SHP77 treated with DMSO at 0.1 percent for 48 hours (cell line): ENCODE results near the gene TNS1.

Experiments used
- DNase-seq: peaks from one replicate; lab custom pipeline; 2025; lab: John Stamatoyannopoulos, UW

The TNS1 gene

DNA sequence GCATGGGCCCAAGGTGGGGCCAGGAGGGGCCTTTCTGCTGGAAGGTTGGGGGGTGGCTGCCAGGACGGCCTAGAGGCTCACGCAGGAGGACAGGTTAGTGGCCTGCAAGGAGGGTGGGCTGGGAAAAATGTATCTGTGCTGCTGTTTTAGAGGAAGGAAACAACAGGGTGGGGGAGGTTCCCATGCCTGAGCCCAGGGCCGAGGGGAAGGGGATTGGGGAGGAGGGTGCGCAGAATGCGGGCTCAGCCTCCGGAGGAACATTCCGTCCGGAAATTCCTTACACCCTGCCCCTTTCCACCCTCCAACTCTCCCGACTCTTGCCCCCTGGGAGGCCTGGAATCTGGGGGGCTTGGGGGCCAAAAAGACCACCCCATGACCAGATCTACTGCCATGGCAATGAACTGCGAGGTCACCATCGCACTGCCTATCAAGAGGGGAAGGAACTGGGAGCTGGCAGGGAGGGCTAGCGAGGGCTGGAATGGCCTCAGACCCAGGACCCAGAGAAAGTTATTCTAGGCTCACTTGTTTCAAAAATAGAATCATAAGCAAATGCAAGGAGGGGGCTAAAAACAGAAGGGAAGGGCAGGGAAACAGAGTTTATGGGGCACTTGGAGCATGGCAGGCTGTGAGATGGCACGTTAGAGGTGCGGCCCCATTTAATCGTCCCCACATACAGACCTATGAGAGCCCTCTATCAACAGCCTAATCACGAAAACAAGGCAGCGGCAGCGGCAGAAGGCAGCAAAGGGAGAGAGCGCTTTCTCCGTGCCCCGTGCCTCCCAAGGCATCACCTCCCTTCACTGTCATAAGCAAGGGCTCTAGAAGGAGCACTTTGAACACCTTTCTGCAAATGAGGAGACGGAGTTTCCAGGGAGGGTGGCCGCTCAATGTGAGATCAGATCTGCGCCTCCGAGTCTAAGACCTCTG, 90.4 kb downstream of the TNS1 start:
- DNase-seq = no peak

DNA sequence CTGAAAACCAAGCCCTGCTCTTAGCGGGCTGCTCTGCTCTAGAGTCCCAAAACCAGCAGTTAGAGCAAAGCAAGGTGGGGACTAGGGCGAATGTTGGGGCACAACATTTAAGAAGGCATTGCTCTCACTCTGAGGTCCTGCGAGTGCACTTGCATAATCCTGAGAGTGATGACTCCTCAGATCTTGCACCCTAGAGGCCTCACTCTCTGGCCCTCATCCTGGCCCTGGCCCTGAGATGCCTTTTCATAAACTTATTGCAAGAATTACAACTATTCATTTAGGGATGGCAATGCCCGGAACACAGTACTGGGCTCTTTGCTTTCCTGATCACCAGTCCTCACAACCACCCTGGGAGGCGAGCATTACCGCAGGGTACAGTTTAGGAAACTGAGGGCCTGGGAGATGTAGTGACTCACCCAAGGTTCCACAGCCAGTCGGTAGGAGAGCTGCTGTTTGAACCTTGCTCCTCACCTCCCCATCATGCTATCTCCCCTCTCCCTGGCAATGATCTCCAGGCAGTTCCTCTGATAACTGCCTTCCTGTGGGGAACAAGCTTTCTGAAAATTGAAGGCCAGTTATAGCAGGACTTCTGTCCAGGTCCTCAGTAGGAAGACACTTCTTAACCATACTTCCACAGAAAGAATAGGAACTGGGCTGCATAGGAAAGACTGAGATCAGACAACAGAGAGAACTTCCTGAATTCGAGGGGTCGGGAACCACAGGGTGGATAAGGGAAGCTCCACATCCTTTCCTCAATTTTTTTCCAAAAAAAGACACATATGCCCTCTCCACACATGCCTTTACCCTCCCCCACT, 91.3 kb downstream of the TNS1 start:
- no peak for DNase-seq

DNA sequence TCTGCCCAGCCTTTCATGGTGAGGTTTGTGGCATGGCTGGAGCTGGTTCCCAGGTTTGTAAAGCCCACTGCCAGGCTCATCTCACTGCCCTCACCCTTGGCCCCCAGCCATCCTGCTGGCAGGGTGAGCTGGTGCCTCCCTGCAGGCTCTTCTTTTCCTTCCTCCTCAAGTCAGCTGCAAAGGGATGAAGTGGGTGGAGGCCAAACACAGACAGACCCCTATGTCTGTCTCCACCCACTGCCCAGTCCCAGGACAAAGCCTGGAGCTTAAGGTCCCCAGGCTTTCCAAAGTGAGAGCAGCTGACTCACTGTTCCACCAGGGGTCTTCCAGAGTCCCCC, 92.0 kb downstream of the TNS1 start:
- DNase-seq = no peak

DNA sequence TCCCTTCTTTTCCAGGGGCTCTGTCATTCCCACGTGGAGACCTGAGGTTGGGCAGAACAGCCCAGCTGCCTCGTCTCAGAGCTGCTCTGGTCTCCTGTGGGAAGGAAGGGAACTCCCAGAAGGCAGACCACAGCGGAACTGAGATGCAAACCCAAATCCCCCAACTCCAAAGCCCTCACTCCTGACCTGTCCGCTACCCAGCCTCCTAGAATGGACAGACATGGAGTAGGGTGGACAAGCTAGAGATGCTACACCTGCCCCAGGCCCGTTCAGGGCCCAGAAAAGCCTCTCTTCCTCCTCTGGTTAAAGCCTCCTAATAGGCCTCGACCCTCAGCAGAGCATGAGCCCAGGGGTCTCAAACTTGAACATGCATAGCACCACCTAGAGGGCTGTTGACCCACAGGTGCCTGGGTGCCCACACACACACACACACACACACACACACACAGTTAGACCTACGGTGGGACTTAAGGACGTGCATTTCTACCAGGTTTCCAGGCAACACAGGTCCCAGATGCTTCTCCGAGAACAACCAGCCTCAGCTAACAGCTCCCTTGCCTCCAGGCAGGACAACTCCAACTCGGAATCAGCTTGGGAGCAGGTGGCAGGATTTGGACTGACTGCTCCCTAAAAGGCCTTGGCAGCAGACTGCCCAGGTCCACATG, 93.5 kb downstream of the TNS1 start:
- no peak for DNase-seq

DNA sequence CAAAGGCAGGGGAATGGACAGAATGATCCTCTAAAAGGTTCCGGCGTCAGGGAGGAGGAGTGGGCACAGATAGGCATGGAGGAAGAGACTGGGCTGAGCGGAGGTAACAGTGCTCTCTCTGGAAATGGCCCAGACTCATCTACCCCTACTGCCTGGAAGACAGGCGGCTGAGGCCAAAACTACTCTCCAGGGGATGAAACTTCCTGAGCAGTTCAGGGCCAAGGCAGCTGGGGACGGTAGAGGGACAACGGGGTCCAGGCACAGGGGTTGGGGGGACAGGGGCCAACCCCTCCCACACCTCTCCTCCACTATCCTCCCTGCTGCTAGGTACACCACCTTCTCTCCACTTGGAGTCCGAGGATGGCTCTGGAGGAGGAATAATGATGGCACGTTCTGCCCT, 94.3 kb downstream of the TNS1 start:
- DNase-seq = no peak

DNA sequence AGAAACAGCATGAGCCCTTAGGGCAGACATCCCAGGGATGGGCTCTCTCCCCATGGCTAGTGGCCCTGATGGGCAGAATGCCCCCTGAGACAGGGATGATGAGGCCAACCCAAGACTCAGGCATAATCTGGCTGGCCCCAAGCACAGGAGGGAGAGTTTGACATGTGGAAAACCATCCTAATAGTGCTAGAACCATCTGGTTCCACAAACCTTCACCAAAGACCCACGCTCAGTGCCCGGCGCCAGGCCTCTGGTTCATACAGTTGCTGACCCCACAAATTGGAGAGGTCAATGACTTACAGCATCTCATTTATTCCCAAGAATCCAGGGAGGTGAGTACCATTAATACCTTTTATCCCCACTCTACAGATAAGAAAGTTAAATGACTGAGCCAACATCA, 95.5 kb downstream of the TNS1 start:
- DNase-seq = no peak

DNA sequence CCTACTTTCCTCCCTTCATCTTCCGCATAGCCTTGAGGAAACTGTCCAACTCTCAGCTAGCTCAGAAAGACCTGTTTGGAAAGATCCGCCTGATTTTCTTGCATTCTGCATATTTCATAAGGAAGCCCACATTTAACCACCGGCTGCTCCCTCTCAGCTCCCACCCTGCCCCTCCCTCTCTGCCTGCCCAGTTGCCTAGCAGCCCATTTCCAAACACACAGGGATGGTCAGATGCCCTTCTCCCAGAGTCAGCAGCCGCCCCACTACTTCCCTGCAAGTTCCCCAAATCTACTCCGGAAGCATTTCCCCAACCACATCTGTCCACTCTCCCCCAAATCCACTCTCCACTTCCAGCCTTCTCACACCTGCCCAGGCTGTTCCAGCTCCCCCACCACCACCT, 96.0 kb downstream of the TNS1 start:
- DNase-seq = no peak

DNA sequence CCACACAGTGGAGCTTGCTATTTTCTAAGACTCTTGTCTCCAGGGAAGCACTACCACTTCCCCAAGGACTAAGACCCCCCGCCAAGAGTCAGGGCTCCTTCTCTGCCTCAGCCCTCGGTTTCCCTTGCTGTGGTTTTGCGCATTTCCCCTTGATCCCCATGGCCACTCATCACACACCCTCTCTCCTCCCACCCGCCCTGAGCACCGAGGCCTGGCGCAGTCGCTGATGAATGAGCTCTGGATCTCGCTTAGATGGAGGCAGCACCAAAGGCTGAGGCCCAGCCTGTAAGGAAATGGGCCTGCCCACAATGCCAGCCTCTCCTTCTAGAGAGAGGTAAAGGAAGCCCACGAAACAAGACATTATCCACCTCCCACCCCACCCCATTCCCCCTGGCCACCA, 96.9 kb downstream of the TNS1 start:
- no peak for DNase-seq

DNA sequence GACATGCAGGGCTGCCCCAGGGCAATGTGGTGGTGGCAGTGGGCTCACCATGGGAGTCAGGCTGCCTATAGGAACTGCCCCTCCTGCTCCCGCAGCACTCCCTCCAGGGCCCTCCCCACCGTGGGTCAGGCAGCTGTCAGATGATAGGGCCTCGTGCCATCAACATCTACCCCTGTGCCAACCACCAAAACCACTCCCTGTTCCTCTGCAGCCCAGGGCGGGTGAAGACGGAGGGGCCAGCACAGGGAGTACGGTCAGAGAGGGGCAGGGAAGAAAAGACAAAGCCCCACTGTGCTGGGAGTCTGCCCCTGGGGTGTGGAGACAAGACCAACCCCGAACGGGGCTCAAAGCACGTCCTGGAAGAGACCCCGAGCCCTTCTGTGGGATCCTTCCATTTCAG, 97.4 kb downstream of the TNS1 start:
- no peak for DNase-seq

DNA sequence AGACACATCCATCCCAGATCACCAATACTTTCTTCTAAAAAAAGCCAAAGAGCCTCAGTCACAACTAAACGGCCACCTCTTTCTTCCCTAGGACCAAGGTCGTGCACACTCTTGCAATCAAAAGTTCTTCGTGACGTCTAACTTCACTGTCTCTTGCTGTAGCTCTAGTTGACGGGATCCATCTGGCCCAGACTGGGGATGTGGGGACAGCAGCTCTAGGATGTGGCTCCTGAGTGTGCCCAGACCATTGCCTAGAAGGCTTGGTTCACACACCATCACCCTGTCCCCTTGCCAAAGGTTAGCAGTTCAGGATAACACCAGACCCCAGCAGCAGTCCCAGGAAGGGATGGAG, 98.2 kb downstream of the TNS1 start:
- no peak for DNase-seq

DNA sequence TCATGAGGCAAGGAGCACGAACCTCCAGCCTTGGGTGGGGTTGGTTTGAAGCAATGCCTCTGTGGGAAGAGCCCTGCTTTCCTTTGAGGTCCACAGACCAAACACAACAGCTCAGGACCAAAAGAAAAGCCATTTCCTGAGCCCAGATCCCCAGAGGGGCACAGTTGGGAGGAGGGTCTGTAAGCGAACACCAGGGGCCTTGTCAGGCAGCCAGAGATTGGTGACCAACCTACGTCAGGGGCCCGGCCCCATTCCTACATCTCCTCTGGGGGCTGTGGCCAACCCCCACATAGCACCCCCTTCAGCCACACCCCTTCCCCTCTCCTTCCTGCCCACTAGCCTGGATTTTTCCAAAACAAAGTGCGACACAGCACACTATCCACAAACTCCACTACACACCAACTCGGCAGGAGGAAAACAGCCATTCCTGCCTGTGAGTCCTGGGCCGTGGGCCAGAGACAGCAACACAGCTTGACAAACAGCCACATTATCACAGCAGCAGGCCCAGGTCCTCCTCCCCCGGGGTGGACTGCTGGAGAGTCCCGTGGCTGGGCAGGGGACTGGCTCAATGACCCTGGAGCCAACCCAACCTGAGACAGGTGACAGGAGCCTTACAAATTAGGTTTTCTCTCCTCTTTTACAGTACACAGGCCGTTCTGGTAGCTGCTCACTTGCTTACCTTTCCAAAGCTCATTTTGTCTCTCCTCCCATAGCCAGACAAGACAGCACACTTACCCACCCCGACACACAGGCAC, 98.8 kb downstream of the TNS1 start:
- DNase-seq = no peak

DNA sequence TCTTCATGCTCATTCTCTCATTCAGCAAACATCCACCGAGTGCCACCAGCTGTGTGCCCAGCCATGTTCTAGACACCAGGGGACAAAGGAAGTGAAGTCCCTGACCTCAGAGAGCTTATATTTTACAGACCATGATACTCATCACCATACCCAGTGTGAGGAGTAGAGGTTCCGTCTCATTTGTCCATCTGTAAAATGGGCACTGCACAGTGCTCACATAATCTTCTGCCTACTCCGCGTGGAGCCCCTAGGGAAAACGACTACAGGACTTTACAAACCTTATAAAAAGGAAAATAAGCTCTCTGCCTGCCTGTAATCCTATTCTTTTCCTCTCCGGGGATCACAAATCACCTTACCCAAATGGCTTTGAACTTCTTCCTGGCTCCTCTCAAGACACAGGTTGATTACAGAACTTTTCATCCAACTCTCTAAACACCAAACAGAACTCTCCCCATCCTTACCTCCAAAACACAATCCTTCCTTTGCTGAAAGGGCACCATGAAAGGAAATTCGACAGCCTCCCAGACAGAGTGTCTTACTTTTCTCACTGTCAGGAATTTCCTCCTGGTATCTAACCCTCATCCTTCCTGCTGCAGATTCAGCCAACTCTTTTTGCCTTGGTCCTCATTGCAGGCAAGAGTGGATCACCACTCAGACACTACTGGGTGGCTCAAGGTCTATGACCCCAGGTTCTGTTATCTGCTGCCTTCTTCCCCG, 99.5 kb downstream of the TNS1 start:
- DNase-seq = no peak

DNA sequence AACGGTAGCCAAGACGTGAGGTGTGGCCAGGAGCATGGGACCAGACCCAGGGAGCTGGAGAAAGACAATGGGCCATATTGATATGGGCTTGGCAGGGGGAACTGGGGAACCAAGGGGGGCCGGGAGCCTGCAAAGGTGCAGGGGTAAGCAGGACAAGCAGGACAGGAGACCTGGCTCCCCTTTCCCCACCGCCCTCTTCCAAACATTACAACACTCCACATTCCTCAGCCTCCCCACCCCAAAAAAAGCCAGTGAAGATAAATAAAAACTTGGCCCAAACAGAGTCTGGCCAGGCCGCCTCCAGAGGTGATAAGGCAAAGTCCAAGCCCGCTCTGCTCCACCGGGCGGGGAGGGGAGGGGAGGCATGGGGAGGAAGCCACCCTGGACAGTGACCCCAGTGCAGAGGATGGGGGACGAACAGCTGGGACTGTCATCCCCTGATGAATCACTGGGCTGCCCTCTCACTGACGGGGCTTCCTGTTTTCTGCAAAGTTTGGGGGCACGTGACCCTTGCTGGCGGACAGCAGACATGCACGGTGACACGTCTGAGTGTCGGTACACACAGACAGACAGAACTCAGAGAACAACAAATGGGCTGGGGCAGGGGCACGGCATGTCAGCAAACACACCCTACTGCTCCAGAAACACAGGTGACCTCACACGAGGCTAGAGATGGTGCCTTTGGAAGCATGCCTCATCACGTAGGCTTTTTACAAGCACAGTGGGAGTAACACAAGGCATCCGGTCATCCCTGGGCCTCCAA, 100.2 kb downstream of the TNS1 start:
- DNase-seq = no peak

DNA sequence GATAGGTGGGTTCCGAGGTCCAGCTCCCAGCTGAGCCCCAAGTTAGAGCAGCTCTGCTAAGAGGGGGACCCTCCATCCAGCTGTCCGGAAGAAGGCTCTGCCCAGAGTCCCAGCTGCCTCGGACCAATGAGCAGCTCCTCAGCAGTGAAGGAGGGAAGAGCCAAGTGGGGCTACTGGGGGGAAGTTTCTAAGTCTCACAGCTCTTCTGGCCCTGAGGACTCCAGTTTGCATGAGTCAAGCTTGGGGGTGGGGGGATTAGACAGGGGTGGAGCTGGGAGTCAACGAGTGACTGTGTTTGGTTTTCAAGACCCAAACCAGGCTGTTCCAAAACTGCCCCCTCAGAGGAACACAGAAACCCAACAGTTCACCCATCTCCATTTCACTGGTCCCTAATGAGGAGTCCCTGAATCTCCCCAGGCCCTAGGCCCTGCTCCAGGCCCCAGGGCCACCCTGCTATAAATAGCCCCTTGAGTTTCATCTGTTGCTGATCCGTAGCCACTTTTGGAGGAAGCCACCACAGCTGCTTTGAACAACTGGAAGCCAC, 100.9 kb downstream of the TNS1 start:
- no peak for DNase-seq

DNA sequence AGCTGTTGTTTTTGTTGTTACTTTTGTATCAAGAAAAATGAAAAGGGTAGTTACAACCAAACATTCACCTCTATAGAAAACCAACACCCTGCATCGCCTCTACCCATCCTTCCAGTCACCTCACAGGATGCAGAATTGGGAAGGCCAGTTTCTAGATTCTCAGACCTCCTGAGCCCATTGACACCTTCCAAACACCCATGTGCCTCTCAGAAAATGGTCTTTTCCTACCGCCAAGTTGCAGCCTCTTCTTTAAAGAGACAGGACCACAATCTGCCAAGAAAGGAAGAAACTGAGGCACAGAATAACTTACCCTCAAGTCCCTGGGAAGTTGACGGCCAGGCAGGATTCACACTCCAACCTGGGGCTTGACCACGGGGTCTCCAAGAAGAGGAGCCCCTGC, 101.4 kb downstream of the TNS1 start:
- DNase-seq = no peak

DNA sequence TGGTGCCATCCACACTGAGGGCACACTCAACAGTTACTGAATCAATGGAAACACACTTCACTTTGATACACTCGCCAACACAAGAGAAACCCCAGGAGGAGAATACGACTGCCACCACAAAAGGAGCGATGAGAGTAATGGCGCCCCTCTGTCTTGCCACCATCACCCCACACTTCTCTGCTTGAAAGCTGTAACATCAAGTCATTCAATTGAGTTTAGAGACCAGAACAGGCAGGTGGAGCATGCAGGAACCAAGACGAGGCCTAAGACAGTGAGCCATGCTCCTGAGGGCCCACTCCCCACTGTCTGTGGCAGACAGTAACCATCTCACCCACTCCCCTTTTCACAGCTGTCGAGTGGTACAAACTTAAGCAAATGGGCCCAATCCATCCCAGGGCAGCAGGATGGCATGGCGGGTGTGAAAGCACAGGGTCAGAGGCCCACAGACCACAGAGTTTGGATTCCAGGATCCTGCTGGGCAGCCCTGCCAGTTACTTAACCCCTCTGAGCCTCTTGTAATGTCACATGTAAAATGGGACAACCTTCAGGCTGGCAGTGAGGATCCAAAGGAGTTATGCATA, 101.9 kb downstream of the TNS1 start:
- DNase-seq = no peak

DNA sequence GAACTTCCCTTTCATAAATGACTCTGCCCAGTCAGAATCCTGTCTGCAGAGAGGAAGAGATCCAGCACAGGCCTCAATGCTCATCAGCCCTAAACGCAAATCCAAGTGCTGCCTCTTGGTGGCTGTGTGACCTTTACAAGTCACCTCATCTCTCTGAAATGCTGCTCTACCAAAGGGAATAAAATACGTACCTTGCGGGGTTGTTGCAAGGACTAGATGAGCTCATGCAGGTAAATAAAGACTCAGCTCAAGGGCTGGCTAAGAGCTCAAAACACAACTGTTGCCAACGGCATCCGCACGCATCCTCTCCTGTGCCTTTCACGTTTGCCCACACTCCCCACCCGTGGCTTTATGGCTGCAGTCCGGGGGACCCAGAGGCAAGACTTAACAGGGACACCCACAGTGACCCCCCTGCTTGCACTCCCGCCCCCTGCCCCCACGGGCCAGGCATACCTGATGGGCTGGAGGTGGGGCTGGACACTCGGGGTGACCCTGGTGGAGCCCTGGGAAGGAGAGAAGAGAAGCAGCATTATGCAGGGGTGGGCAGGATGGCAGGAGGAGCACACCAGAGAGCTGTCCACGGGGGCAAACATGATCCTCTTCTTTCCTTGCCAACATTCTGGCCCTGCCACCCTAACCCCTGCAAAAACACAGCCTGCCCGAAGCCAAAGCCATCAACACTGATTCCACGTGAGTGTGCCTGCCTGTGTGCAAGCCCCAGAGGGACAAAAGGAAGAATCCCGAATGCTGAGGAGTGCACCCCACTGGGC, 102.6 kb downstream of the TNS1 start:
- DNase-seq = no peak

DNA sequence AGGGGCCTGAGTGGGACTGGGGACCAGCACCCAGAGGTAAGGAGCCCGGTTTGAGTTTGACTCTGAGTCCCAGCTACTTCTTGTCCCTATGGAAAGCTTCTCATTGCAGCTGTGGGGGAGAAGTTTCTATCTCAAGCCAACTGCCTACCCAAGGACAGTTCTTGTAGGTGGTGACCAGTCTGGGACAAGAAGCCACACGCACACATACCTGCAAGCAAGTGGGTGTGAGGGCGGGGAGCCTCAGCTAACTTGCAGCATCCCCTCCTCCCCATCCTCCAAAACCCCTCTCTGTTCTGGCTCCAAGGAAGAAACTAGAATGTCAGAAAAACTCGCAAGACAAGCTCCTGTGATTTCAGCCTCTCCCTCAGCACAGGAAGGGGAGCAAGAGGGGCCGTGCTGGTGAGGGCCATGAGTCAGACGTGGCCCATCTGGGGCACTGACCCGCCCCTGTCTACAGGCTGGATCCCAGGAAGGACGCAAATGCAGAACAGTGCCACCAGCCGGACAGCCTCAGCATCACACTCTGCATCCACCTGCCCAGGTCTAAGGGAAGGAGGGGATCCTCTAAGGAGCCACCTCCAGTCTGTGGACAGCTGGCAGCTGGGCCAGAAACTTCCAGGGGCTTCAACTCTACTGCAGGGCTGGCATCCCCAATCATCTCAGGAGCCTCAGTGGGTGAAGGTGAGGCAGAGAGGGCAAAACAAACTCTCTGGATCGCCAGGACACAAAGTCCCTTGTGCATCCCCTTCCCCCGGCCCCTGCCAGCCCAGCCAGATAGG, 103.4 kb downstream of the TNS1 start:
- DNase-seq = peak; percentile 14
